OCI-LY1 (cell line): Measurements from ENCODE around the gene MUL1.

Source experiments
- H2AFZ ChIP-seq: fragments of 200-600 bp; sonication (generic), shearing (Covaris generic); 2 replicates; pipeline ENCODE4 v1.6.0; 2014; ENCODE audit warnings: antibody characterized with exemption, mild to moderate bottlenecking, low read length
- H3F3A ChIP-seq: fragments of 200-600 bp; sonication (generic), shearing (Covaris generic); 2 replicates; pipeline ENCODE4 v1.6.0; 2014; ENCODE audit warnings: mild to moderate bottlenecking, antibody characterized with exemption, low read length, moderate library complexity; ENCODE audit not compliant: insufficient read depth
- H3K27ac ChIP-seq: fragments of 200-600 bp; sonication (generic); 2 replicates; pipeline ENCODE4 v1.5.1; 2014; ENCODE audit warnings: low read length, mixed run types, mild to moderate bottlenecking, low read depth; ENCODE audit not compliant: poor library complexity, severe bottlenecking
- H3K27me3 ChIP-seq: fragments of 200-600 bp; sonication (generic); 2 replicates; pipeline ENCODE4 v1.6.0; 2014; ENCODE audit warnings: antibody characterized with exemption, mild to moderate bottlenecking, low read length, moderate library complexity; ENCODE audit not compliant: insufficient read depth
- H3K36me3 ChIP-seq: fragments of 200-600 bp; sonication (generic); 2 replicates; pipeline ENCODE4 v1.6.1; 2014; ENCODE audit warnings: mild to moderate bottlenecking, antibody characterized with exemption, low read length, moderate library complexity, mixed read lengths; ENCODE audit not compliant: insufficient read depth
- H3K4me1 ChIP-seq: fragments of 200-600 bp; sonication (generic); 2 replicates; pipeline ENCODE4 v1.5.1; 2014; ENCODE audit warnings: mild to moderate bottlenecking, low read length, moderate library complexity; ENCODE audit not compliant: insufficient read depth, severe bottlenecking
- H3K4me2 ChIP-seq: fragments of 200-600 bp; sonication (generic), shearing (Covaris generic); 2 replicates; pipeline ENCODE4 v1.6.1; 2014; ENCODE audit warnings: low read length
- H3K4me3 ChIP-seq: fragments of 200-600 bp; sonication (generic); 2 replicates; pipeline ENCODE4 v1.5.1; 2014; ENCODE audit warnings: low read length, low read depth, mild to moderate bottlenecking, mixed read lengths; ENCODE audit not compliant: poor library complexity, severe bottlenecking
- H3K79me2 ChIP-seq: fragments of 200-600 bp; shearing (Covaris generic); 2 replicates; pipeline ENCODE4 v1.6.1; 2016; ENCODE audit warnings: mixed run types, low read length, mixed read lengths; ENCODE audit not compliant: insufficient read depth
- H3K9ac ChIP-seq: fragments of 200-600 bp; sonication (generic), shearing (Covaris generic); 2 replicates; pipeline ENCODE4 v1.6.1; 2014; ENCODE audit warnings: mild to moderate bottlenecking, low read length, mixed read lengths
- H3K9me2 ChIP-seq: fragments of 200-600 bp; sonication (generic), shearing (Covaris generic); 2 replicates; pipeline ENCODE4 v1.6.1; 2014; ENCODE audit warnings: low read depth, mild to moderate bottlenecking, low read length, mixed read lengths
- H3K9me3 ChIP-seq: fragments of 200-600 bp; shearing (Covaris generic); 2 replicates; pipeline ENCODE4 v1.6.1; 2014; ENCODE audit warnings: low read length, mixed read lengths
- H4K20me1 ChIP-seq: fragments of 200-600 bp; sonication (generic), shearing (Covaris generic); 2 replicates; pipeline ENCODE4 v1.6.0; 2016; ENCODE audit warnings: mild to moderate bottlenecking, low read length; ENCODE audit not compliant: insufficient read depth
- EZH2 ChIP-seq: fragments of 200-600 bp; sonication (generic), shearing (Covaris generic); IDR thresholded peaks from 2 replicates; pipeline ENCODE4 v1.8.0; 2017; ENCODE audit warnings: borderline replicate concordance, mixed run types, mild to moderate bottlenecking, antibody characterized with exemption, low read length, moderate library complexity, mixed read lengths
- TF ChIP-seq, protein P1 (sequence below): fragments of 200-600 bp; sonication (generic), shearing (Covaris generic); IDR thresholded peaks from 2 replicates; pipeline ENCODE4 v1.5.1; 2017; ENCODE audit warnings: mild to moderate bottlenecking, antibody characterized with exemption, low read length, moderate library complexity, mixed read lengths

The MUL1 gene

DNA sequence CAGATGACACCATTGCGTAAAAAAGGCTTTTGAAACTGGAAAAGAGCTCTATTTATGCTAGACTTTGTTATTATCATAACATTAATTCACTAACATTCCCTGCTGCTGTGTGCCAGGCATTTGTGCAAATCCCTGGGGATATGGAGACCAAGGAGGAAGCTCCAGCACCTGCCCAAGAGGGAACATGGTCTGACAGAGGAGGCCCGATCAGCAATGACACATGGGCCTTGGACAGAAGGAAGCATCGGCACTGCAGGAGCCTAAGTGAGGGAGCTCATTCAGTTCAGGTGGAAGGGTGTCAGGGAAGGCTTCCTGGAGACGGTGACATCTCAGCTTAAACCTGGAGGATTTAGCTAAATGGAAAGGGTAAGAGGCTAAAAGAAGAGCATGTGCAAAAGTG, 35.8 kb downstream of the MUL1 start:
- Histone ChIP-seq H3K4me3 (no peak overlapping the region), H3K4me1 (no peaks in the 10 kb centered on the region), H3K79me2 (no peaks in the 10 kb centered on the region), H3F3A (no peaks in the 10 kb centered on the region), H3K36me3 (no peaks in the 10 kb centered on the region), H3K27ac (no peak overlapping the region), H3K9ac (no peak overlapping the region), H3K9me3 (no peaks in the 10 kb centered on the region), H2AFZ (no peak overlapping the region), H3K9me2 (no peaks in the 10 kb centered on the region), H3K27me3 (0 out of 2 replicates have a peak, but pooled peaks cover 5% of the 10 kb centered on the region), H3K4me2 (no peak overlapping the region), H4K20me1 (no peaks in the 10 kb centered on the region)
- TF ChIP-seq EZH2, result no peak
- TF ChIP-seq, protein P1, sequence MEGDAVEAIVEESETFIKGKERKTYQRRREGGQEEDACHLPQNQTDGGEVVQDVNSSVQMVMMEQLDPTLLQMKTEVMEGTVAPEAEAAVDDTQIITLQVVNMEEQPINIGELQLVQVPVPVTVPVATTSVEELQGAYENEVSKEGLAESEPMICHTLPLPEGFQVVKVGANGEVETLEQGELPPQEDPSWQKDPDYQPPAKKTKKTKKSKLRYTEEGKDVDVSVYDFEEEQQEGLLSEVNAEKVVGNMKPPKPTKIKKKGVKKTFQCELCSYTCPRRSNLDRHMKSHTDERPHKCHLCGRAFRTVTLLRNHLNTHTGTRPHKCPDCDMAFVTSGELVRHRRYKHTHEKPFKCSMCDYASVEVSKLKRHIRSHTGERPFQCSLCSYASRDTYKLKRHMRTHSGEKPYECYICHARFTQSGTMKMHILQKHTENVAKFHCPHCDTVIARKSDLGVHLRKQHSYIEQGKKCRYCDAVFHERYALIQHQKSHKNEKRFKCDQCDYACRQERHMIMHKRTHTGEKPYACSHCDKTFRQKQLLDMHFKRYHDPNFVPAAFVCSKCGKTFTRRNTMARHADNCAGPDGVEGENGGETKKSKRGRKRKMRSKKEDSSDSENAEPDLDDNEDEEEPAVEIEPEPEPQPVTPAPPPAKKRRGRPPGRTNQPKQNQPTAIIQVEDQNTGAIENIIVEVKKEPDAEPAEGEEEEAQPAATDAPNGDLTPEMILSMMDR, result no peak

DNA sequence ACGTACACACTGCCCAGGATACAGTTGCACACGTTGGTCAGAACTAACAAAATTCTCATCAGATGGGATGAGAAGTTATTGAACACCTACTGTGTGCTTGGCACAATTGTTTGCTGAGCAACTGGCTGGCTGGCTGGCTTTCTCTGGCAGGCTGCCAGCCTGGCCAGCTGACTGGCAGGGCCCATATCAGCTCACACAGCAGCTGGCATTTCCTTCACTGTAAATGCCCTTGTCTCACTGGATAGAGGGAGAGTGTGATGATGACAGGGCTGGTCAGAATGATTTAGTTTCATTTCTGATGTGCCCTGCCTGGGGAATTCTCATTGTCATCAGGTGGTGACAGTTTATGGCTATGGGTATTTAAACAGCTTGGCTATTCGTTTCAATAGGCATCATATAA, 37.8 kb downstream of the MUL1 start:
- TF ChIP-seq EZH2, result no peak
- TF ChIP-seq, protein P1, result no peak
- Histone ChIP-seq H4K20me1 (no peaks in the 10 kb centered on the region), H3K9me3 (no peaks in the 10 kb centered on the region), H3K79me2 (no peaks in the 10 kb centered on the region), H3K9me2 (no peaks in the 10 kb centered on the region), H3F3A (no peaks in the 10 kb centered on the region), H3K27me3 (0 out of 2 replicates have a peak, but pooled peaks cover 5% of the 10 kb centered on the region), H2AFZ (no peak overlapping the region), H3K27ac (no peak overlapping the region), H3K4me1 (no peaks in the 10 kb centered on the region), H3K4me2 (no peak overlapping the region), H3K9ac (no peak overlapping the region), H3K36me3 (no peaks in the 10 kb centered on the region), H3K4me3 (no peak overlapping the region)

DNA sequence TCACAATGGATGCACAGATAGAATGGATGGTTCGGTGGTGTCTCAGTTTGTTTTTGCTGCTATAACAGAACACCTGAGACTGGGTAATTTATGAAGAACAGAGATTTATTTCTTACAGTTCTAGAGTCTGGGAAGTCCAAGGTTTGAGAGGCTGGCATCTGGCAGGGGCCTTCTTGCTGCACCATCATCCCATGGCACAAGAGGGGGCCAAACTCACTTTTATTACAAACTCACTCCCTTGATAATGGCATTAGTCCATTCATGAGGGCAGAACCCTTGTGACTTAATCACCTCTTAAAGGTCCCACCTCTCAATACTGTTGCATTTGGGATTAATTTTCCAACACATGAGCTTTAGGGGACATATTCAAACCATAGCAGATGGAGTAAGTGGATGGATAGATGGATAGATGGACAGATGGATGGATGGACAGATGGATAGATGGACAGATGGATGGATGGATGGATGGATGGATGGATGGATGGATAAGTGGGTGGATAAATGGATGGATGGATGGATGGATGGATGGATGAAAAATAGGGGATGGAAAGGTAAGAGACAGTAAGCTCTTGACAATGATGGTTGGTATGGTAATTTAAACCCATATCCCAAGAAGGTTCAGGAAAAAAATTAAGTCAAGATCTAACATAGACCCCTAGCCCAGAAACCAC, 38.4 kb downstream of the MUL1 start:
- H3K4me2 ChIP-seq, result no peak overlapping the region
- no peaks in the 10 kb centered on the region for H3K4me1 ChIP-seq
- H3K27me3 ChIP-seq, result 0 out of 2 replicates have a peak, but pooled peaks cover 5% of the 10 kb centered on the region
- no peaks in the 10 kb centered on the region for H4K20me1 ChIP-seq
- no peaks in the 10 kb centered on the region for H3K9me2 ChIP-seq
- no peaks in the 10 kb centered on the region for H3K9me3 ChIP-seq
- TF ChIP-seq, protein P1, result no peak
- TF ChIP-seq EZH2, result no peak
- H3K79me2 ChIP-seq, result no peaks in the 10 kb centered on the region
- H3K4me3 ChIP-seq, result no peak overlapping the region
- H3K36me3 ChIP-seq, result no peaks in the 10 kb centered on the region
- H3K27ac ChIP-seq, result no peak overlapping the region
- H3F3A ChIP-seq, result no peaks in the 10 kb centered on the region
- H2AFZ ChIP-seq, result no peak overlapping the region
- H3K9ac ChIP-seq, result no peak overlapping the region
